Measurements from ENCODE around the gene SLC37A4. TPM values are rescaled to one million over a fixed set of nuclear protein-coding genes. Genes with fewer than 3 reads are reported as not detected.

Gene SLC37A4
- total and polyA plus RNA-seq, 2 of the 13 experiments (the other 11 are each of a cell fraction or from before 2014, with no cell fraction given): 43.0 to 56.1 TPM

DNA sequence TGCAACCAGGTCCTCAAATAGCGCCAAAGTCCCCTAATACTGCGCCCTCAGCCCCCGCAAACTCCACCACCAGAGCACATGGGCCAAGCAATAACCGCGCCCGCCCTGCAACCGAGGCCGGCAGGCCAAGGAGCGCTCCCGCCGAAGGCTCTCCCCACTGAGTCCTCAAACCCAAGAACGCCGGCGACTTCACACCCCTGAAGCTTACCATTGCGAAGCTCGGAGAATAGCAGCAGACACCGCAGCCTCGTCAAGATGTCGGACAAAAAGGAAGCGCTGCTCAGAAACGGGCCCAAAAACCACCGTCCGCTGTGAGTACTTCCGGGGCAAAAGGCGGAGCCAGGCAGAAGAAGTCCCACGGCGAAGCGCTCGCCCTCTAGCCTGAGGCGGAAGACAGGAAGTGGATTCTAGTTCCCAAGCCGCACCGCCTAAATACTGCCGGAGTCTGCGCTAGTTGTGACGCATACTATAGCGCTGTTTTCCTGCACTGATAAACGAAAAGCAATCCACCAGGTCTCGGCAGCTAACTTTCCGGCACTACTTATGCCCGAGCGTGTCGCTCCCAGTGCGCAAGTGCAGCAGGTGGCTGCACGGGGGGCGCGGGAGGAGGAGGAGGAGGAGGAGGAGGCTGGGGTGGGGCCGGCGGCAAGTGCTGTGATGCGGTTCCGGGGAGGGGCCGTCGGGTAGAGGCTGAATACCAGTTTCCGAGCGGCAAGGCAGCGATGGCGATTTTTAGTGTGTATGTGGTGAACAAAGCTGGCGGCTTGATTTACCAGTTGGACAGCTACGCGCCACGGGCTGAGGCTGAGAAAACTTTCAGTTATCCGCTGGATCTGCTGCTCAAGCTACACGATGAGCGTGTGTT is 12.4 kb downstream of the SLC37A4 start, which contains the start of the genes RPS25 and TRAPPC4 (continued):
- TF ChIP-seq SRY (CRISPR knock-in tag; IDR thresholded peaks at IDR 0.05) (peak; percentile 70), ZNF33A (CRISPR knock-in tag; IDR thresholded peaks at IDR 0.05; ENCODE audit: borderline replicate concordance) (no peak), ZFP91 (CRISPR knock-in tag; IDR thresholded peaks at IDR 0.05; ENCODE audit: borderline replicate concordance) (peak; percentile 90; the same call in 1 of the 2 replicates), ATF7-NPFF (CRISPR knock-in tag; IDR thresholded peaks at IDR 0.05; ENCODE audit: low read depth) (peak; percentile 73; the same call in 1 of the 2 replicates), SP5 (CRISPR knock-in tag; IDR thresholded peaks at IDR 0.05; ENCODE audit: borderline replicate concordance, low read depth) (peak; percentile 60), ZNF441 (CRISPR knock-in tag; IDR thresholded peaks at IDR 0.05; ENCODE audit: borderline replicate concordance) (peak; percentile 61; the same call in 1 of the 2 replicates), U2AF2 (IDR thresholded peaks at IDR 0.05; ENCODE audit: low read depth, low read length) (no peak), GMEB1 (CRISPR knock-in tag; IDR thresholded peaks at IDR 0.05; ENCODE audit: borderline replicate concordance) (peak; percentile 79), ZNF709 (CRISPR knock-in tag; IDR thresholded peaks at IDR 0.05) (no peak; the same call in 1 of the 2 replicates), ZNF326 (CRISPR knock-in tag; IDR thresholded peaks at IDR 0.05; ENCODE audit: borderline replicate concordance) (no peak), PHF20 (CRISPR knock-in tag; IDR thresholded peaks at IDR 0.05) (peak; percentile 93), PREB (CRISPR knock-in tag; IDR thresholded peaks at IDR 0.05) (no peak), ZNF34 (CRISPR knock-in tag; IDR thresholded peaks at IDR 0.05; ENCODE audit: borderline replicate concordance) (no peak), NFATC3 (CRISPR knock-in tag; IDR thresholded peaks at IDR 0.05) (no peak), BRCA1 (CRISPR knock-in tag; IDR thresholded peaks at IDR 0.05) (no peak)
- TF ChIP-seq, protein P1, sequence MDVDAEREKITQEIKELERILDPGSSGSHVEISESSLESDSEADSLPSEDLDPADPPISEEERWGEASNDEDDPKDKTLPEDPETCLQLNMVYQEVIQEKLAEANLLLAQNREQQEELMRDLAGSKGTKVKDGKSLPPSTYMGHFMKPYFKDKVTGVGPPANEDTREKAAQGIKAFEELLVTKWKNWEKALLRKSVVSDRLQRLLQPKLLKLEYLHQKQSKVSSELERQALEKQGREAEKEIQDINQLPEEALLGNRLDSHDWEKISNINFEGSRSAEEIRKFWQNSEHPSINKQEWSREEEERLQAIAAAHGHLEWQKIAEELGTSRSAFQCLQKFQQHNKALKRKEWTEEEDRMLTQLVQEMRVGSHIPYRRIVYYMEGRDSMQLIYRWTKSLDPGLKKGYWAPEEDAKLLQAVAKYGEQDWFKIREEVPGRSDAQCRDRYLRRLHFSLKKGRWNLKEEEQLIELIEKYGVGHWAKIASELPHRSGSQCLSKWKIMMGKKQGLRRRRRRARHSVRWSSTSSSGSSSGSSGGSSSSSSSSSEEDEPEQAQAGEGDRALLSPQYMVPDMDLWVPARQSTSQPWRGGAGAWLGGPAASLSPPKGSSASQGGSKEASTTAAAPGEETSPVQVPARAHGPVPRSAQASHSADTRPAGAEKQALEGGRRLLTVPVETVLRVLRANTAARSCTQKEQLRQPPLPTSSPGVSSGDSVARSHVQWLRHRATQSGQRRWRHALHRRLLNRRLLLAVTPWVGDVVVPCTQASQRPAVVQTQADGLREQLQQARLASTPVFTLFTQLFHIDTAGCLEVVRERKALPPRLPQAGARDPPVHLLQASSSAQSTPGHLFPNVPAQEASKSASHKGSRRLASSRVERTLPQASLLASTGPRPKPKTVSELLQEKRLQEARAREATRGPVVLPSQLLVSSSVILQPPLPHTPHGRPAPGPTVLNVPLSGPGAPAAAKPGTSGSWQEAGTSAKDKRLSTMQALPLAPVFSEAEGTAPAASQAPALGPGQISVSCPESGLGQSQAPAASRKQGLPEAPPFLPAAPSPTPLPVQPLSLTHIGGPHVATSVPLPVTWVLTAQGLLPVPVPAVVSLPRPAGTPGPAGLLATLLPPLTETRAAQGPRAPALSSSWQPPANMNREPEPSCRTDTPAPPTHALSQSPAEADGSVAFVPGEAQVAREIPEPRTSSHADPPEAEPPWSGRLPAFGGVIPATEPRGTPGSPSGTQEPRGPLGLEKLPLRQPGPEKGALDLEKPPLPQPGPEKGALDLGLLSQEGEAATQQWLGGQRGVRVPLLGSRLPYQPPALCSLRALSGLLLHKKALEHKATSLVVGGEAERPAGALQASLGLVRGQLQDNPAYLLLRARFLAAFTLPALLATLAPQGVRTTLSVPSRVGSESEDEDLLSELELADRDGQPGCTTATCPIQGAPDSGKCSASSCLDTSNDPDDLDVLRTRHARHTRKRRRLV (CRISPR knock-in tag; IDR thresholded peaks at IDR 0.05): peak; percentile 75; the same call in 1 of the 2 replicates

All from HepG2 (cell line).